GM21515 (cell line): Measurements from ENCODE around the gene EIF2S1.
"Not testable (repeated sequence)": the region's sequence is repeated elsewhere in the genome, so short reads cannot be mapped to it uniquely, and the experiment has no call there.

Experiments
- ATAC-seq: cut with Tn5 transposase; IDR thresholded peaks from one replicate; pipeline ENCODE4 v1.9.1; 2021; ENCODE audit not compliant: unreplicated experiment

Gene EIF2S1

DNA sequence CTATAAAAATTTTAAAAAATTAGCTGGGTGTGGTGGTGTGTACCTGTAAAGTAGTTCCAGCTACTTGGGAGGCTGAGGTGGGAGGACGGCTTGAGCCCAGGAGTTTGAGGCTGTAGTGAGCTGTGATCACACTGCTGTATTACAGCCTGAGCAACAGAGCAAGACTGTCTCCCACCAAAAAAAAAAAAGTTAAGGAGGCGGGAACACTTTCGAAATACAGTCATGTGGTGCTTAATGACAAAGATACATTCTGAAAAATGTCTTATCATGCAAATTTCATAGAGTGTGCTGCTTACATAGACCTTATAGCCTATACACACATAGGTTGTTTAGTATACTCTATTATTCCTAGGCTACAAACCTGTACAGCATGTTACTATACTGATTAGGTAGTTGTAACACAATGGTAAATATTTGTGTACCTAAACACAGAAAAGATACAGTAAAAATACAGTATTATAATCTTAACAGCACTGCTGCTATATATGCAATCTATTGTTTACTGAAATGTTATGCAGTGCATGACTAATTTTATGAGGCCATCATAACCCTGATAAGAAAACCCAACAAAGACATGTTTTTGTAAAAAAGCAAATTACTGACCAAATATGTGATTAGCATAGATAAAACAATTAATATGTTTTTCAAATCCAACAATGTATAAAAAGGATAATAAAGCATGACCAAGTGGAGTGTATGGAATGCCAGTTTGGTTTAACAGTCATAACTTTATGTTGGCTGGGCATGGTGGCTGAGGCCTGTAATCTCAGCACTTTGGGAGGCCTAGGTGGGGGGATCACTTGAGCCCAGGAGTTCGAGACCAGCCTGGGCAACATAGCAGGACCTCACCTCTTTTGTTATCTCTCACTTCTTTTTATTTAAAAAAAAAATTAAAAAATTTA, 11.4 kb downstream of the EIF2S1 start:
- no peak for ATAC-seq

DNA sequence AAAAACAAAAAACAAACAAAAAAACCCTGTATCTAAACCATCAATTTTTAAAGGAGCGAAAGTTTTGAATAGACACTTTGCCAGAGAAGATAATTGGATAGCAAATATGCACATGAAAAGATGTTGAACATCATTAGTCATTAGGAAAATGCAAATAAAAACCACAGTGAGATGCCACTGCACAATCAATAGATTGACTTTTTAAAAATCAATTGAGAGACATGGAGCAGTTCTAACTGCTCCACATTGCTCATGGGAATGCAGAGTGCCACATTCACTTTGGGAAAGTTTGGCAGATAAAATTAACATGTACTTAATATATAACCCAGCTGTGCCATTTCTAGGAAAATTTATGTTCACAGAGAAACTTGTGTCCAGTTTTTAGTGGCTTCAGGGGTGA, 12.7 kb downstream of the EIF2S1 start:
- ATAC-seq = no peak

DNA sequence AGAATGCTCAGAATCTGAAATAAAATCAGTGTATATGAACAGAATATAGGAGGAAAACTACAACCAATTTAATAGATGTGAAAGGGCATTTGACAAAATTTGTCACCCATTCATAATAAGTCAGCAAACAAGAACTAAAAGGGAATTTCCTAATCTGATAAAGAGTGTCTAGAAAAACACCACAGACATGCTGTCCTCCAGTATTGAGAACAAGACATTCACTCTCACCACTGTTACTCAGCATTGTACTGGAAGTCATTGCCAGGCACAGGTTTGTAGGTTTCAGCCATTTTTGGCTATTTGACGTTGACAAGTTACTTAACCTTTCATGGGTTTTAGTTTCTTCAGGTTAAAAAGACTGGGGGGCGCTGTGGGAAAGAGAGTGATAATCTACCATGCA, 13.2 kb downstream of the EIF2S1 start:
- no peak for ATAC-seq

DNA sequence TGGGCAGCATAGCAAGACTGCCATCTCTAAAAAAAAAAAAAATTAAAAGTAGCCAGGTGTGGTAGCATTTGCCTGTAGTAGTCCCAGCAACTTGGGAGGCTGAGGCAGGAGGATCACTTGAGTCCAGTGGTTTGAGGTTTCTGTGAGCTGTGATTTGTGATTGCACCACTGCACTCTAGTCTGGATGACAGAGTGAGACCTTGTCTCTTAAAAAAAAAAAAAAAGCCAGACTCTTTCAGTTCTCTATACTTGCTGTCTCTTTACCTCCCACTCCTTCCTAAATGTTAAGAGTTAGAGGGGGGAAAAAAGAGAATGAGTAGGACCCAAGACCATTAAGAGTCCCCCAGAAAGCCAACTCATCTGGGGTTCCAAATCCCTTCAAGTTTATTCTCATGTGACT, 17.8 kb downstream of the EIF2S1 start:
- no peak for ATAC-seq

DNA sequence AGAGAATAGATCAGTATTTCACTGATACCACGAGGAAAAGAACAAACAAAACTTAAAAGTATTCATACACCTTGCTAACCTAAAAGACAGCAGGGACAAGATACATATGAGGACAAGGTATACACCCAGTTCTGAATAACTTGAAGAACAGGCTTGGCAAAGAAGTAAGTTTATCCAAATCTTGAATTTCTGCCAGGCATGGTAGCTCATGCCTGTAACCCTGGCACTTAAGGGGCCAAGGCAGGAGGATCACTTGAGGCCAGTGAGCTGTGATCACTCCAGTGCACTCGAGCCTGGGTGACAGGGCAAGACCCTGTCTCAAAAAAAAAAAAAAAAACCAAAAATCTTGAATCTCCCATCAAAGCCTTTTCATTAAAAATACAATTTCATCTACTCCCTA, 25.0 kb downstream of the EIF2S1 start:
- no peak for ATAC-seq

DNA sequence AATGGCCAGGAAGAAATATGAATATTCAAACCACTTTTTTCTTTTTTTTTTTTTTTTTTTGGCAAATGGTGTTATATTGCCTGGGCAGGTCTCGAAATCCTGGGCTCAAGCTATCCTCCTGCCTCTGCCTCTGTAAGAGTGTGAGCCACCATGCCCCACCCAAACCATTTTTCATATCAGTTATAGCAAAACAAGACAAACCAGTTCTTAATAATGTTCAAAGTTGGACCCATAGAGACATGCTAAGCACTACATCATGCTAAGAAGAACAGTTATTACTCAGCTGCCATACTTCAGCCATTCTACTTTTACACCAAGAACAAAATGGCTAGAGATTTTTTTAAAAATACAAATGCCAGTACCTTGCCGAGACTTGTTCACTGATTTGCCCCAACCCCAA, 25.5 kb downstream of the EIF2S1 start:
- no peak for ATAC-seq

DNA sequence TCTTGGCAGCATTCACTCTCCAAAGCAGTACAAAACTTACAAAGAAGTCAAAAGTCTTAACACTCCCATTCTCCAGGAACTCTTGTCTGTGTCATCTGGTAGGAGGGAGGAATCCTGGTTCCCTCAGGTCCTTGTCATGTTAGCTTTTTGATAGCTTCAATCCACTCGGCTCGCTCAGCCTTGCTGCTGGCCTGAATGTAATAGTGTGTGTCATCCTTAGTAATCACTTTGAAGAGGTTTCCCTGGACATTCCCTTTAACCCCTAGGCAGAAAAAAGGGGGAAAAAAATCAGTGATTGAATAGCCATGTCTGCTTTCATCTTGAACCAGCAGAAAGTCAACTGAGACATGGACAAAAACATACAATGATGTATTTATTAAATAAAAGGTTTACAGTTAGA, 27.1 kb downstream of the EIF2S1 start:
- ATAC-seq = no peak

DNA sequence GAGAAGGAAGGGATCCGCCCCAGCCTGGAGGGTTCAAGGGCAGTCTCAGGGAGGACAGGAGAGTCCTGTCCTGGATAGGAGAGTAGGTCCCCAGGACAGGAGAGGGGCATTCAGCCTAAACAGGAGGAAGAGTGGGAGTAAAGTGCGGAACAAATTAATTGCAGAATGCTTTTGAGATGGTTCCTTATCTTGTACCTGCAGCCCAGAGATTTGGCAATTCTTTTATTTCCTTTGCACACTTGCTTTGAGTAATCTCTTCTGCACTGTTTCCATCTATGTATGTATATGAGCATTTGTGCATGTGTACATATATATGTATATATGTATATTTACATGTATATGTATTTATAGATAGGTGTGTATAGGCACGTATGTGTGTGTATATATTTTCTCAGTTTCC, 29.1 kb downstream of the EIF2S1 start:
- no peak for ATAC-seq

DNA sequence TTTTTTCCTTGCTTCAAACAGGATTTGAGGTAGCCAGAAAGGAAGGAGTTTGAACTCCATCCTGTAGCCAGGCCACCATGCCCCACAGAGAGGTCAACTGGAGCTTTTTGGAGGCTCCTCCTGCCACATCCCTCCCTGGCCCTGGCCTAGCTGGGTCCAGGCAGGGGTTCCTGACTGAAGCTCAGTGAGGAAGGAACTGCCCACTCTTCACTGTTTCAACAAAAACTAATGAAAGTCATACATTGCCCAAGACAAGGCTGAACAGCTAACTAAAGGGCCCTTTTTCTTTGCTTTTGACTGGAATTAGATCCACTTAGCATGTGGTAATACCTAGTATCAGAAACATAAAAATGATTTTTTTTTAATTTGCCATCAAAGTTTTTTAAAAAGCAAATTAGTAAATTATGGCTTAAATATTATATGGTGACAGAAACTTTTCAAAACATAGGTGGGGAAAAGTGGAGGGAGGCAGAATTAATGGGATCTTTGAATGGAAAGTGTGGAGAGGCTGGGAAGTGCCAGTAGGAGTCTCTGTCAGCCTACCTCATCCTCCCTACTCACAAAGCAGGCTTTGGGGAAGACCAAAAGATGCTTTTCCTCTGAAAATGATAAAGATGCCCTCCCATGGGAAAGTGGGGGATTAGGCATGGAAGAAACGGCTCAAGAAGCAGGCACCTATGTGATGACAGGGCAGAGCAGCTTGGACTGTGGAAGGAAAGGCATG, 29.8 kb downstream of the EIF2S1 start:
- ATAC-seq = no peak

DNA sequence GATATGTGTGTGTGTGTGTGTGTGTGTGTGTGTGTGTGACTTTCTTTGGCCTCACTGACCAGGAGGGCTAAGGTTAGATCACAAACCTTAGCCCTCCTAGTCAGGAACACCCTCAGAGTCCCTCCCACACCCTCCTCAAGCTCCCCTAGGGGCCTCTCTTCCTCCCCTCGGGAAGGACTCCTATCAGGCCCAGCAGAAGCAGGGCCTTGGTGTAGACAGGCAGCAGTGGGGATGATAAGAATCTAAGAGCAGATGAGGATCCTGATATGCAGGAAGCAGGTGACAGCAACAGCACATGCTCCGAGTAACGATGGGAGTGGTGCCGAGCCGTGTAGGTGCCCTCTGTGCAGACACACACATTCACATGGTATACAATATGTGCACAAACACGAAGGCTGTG, 31.1 kb downstream of the EIF2S1 start:
- ATAC-seq = no peak

DNA sequence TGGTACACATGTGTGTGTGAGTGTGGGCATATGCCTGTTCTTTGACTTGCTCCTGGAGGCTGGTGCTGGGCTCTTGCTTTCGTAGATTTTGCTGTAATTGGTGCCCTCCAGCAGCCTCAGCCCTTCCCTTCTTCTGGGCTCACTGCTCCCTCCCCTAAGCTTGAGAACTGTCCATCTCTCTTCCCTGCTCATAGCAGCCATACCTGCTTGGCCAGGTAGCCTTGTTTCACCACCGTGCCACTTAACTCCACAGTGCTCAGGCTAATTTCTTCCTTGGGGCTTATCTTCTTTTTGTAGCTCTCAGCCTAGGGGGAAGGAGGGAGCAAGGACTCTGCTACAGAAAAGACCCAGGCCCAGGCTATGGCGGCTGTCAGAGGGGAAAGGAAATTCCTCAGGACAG, 32.0 kb downstream of the EIF2S1 start:
- ATAC-seq = no peak

DNA sequence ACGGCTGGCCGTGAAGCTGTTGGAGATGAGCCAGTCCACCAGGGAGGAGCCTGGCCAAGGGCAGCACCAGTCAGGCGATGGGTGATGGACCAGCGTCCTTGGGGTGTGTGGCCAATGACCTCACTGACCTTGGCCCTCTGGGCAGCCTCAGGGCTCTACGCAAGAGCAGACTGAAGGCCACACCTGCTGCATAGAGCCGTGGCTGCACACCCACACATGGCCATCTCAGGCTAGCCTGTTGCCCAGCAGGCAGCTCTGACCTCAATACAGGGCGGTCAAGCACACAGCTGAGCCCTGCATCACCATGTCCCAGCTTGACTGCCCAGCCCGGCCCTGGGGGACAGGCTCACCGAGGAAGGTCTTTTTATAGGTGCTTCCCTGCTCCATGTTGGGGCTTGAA, 32.7 kb downstream of the EIF2S1 start:
- ATAC-seq = no peak

DNA sequence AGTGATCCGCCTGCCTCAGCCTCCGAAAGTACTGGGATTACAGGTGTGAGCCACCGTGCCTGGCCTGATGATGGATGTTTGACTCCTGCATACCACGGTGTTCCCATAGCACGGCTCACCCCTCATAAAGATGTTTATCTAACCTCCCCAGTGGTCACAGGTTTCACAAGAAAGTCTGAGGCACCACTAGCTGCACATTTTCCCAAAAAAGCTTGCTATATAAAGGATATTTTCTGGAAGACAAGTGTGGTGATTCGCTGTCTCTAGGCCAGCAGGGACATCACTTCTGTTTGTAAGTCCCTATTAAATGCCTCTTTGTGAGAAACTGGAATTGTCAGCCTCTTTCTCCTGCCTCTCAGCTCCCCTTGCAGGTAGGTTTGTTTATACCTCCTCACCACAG, 33.6 kb downstream of the EIF2S1 start:
- no peak for ATAC-seq

DNA sequence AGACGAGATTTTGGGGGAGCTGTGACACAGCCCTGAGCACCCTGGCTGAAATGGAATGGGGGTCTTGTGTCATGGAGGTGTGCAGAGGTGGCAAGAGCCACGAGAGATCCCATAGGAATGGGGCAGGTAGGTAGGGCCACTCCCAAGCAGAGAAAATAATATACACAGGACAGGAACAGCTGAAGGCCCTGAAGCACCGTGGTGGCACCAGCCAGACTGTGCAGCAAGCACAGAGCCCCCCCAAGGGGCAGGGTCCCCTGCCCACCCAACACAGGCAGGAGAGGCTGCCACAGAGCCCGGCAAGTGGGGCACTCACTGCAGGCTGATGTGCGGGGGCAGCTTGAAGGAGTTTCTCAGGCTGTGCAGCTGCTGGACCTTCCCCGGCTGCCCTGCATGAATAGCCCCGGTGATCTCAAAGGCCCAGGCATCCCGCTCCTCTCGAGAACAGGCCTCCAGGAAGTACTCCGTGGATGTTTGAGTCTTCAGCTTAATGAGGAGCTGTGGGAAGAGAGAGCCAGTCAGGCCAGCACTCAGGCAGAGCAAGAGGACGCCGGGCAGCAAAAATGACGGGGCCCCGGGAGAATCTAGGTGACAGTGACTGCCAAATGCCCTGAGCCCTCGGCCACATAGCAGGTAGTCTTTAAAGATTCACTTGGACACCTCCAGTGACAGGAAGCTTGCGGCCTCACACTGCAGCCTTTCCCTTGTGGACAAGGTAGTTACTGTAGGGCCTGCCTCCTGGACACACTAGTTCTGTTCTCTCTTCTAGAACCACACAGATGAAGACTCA, 35.2 kb downstream of the EIF2S1 start:
- ATAC-seq = no peak

DNA sequence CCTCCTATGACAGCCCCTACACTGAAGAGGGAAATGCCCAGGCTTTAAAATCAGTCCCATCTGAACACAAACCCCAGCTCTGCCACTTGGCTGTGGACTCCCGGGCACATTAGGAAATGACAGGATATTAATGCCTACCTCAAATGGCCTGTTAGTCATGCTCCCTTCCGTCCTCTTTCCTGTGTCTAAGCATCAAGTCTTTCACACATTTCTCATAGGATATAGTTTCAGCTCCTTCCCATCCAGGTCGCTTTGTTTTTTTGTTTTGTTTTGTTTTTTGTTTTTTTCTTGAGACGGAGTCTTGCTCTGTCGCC, 35.7 kb downstream of the EIF2S1 start:
- ATAC-seq = no peak

DNA sequence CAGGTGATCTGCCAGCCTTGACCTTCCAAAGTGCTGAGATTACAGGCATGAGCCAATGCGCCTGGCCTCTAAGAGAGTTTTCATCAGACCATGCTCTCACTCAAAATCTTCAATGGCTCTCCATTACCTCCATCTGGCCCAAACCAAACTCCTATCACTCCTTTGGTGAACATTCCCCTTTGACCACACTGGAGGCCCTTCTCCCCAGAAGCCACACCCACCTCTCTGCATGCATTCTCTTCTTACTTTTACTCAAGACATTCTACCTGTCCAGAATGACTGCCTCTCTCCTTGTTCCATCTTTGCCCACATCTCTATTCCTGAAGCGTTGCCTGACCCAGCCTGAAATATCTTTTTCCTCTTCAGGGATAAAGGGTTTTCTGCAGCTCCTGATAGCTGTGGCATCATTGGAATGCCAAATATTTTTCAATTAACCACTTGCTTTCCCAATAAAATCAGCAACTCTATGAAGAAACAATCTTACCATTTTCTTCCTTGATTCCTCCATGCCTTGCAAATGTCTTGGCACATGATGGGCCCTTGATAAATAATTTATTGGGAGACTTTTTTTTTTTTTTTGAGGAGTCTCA, 36.3 kb downstream of the EIF2S1 start:
- ATAC-seq = no peak

DNA sequence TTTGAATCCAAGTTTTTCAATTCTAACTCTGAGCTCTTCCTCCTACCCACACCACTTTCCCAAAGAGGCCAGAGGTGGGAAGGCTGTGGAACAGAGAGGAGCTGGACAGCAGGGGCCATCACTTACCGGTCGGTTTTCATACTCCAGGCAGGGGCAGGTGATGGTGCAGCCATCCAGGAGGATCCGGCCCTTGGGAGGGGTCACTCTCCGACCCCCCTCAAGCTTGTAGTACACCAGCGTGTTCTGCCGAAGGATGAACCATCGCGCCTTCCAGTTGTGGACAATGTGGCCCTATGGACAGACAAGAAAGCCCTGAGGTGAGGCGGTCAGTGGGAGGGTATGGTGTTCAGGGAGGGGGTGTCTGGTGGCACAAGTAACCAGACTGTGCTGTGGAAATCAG, 37.4 kb downstream of the EIF2S1 start:
- no peak for ATAC-seq

DNA sequence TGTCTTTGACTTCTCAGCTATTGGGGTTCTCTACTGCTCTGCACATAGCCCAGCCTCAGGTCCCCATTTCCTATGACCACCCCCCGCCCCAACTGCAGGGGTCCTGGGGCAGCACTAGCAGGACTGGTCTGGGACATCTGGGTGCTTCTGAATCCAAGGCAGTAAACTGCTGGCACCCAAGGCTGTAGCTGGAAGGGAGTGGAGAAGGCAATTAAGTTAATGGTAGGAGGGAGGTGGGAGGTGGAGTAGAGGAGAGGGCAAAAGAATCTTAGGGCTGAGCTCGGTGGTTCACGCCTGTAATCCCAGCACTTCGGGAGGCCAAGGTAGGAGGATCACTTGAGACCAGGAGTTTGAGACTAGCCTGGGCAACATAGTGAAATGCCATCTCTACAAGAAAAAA, 40.3 kb downstream of the EIF2S1 start:
- no peak for ATAC-seq

DNA sequence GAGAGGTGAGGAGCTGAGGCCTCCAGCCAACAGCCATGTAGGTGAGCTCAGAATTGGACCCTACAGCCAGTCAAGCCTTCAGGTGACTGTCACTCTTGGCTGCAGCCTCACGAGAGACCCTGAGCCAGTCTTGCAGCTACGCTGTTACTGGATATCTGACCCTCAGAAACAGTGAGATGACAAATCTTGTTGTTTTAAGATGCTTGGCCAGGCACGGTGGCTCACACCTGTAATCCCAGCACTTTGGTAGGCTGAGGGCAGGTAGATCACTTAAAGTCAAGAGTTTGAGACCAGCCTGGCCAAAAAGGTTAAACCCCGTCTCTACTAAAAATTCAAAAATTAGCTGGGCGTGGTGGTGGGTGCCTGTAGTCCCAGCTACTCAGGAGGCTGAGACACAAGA, 45.6 kb downstream of the EIF2S1 start:
- no peak for ATAC-seq

DNA sequence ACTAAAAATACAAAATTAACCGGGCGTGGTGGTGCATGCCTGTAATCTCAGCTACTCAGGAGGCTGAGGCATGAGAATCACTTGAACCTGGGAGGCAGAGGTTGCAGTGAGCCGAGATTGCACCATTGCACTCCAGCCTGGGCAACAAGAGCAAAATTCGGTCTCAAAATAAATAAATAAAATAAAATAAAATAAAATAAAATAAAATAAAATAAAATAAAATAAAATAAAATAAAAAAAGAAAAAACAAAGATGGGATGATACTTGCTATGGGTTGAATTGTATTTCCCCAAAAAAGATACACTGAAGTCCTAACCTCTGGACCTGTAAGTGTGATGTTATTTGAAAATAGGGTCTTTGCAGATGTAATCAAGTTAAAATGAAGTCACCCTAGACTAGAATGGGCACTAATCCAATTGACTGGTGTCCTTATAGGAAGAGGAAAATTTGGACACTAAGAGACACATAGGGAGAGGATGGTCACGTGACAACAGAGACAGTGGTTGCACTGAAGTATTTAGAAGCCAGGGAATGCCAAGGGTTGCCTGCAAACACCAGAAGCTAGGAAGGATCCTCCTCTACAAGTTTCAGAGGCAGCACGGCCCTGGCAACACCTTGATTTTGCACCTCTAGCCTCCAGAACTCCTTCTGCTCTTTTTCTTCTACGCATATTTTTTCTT, 48.1 kb downstream of the EIF2S1 start:
- not testable (repeated sequence) for ATAC-seq

DNA sequence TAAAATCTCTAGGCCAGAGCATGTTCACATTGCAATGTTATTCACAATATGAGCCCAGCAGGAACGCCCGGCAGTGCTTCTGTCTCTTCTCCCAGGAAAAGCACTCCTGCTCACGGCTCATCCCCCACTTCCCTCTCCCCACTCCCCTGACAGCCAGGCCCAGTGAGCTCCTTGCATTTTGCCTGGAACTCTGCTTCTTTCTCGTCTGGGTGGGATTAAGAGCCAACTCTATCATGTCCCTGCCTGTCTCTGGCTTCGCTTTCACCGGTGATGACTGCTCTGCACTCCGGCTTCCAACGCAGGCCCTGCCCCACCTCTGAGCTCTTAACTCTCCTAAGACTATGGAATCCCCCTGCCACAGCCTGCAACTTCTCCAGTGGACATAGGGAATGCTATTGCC, 49.3 kb downstream of the EIF2S1 start:
- ATAC-seq = no peak
